GM12865 (cell line): ENCODE results near the gene EXOSC10.
"Not testable (repeated sequence)": the region's sequence is repeated elsewhere in the genome, so short reads cannot be mapped to it uniquely, and the experiment has no call there.

Experiments used
- DNase-seq: peaks from one replicate; pipeline ENCODE4 v3.0.0; 2010; ENCODE audit warnings: low read depth
- H3K4me3 ChIP-seq: 2 replicates; pipeline ENCODE4 v1.5.1; 2011; ENCODE audit warnings: mild to moderate bottlenecking, low read depth, low read length, control low read depth
- CTCF ChIP-seq: IDR thresholded peaks from 2 replicates; pipeline ENCODE4 v1.5.1; 2011; ENCODE audit warnings: low read length, control low read depth, low read depth, inconsistent platforms; ENCODE audit not compliant: insufficient read depth; ENCODE audit errors: missing control alignments

Gene EXOSC10

GRCh38 chr1:11042065-11042464 is 57.6 kb downstream of the EXOSC10 start:
- H3K4me3 ChIP-seq = no peak overlapping the region
- DNase-seq = no peak
- TF ChIP-seq CTCF = no peak

GRCh38 chr1:11041048-11041447 is 58.6 kb downstream of the EXOSC10 start:
- no peak for TF ChIP-seq CTCF
- no peak for DNase-seq
- no peak overlapping the region for H3K4me3 ChIP-seq

- H3K4me3 ChIP-seq, DNase-seq: not testable (repeated sequence)
Observed at GRCh38 chr1:11040105-11040429, 59.6 kb downstream of the EXOSC10 start.

- no peak for TF ChIP-seq CTCF
- no peak overlapping the region for H3K4me3 ChIP-seq
- no peak for DNase-seq
Observed at GRCh38 chr1:11039351-11040104, 60.1 kb downstream of the EXOSC10 start.

GRCh38 chr1:11037740-11038182 is 61.9 kb downstream of the EXOSC10 start:
- H3K4me3 ChIP-seq = no peak overlapping the region
- TF ChIP-seq CTCF = peak; percentile 95
- DNase-seq = peak; percentile 93

GRCh38 chr1:11037019-11037739 is 62.5 kb downstream of the EXOSC10 start:
- H3K4me3 ChIP-seq, DNase-seq: not testable (repeated sequence)

- no peak for TF ChIP-seq CTCF
- H3K4me3 ChIP-seq = no peak overlapping the region
- no peak for DNase-seq
Observed at GRCh38 chr1:11031624-11032262, 67.9 kb downstream of the EXOSC10 start.
